ENCODE data around the gene LPCAT4. TPM values are rescaled to one million over a fixed set of nuclear protein-coding genes. Genes with fewer than 3 reads are reported as not detected.

Gene LPCAT4
- total and polyA plus RNA-seq, 2 of the 8 experiments (the other 6 are each of a cell fraction or from before 2014, with no cell fraction given): 69.3 to 109 TPM

GRCh38 chr15:34358367-34358766 lies 8.6 kb downstream of the LPCAT4 start:
- Histone ChIP-seq H3K4me1 (replicated peaks in 1 of 4; ENCODE audit: control insufficient read depth in 3 of 4, insufficient read depth in 4 of 4, low read length in 3 of 4) (peaks cover 2 to 8% (median 3%) of the 10 kb centered on the region in 4 experiments; a peak in 5 of 7 replicates), H2AFZ (ENCODE audit: low read length) (no peak overlapping the region), H2BK120ac (replicated peaks; ENCODE audit: low read depth, low read length) (no peak overlapping the region), H3K9me3 (ENCODE audit: insufficient read depth in 2 of 2, low read depth in 1 of 2, low read length in 1 of 2) (no peaks in the 10 kb centered on the region), H2BK20ac (ENCODE audit: low read length) (no peak overlapping the region), H3K4me3 (ENCODE audit: extremely low read depth in 1 of 4, insufficient read depth in 2 of 4, low read depth in 3 of 4, low read length in 4 of 4) (no peak overlapping the region), H4K8ac (ENCODE audit: extremely low read depth, insufficient read depth, low read length) (no peak overlapping the region), H3K27me3 (replicated peaks in 1 of 4; ENCODE audit: control insufficient read depth in 3 of 4, extremely low read depth in 1 of 4, insufficient read depth in 3 of 4, low read length in 3 of 4) (no peaks in the 10 kb centered on the region), H4K20me1 (replicated peaks in 1 of 2; ENCODE audit: control insufficient read depth in 1 of 2, insufficient read depth in 2 of 2, low read length in 2 of 2) (peaks cover 3 to 7% of the 10 kb centered on the region in 2 experiments), H4K91ac (replicated peaks; ENCODE audit: insufficient read length, low read length) (no peak overlapping the region), H2AK5ac (ENCODE audit: low read depth, low read length) (no peak overlapping the region), H2BK12ac (ENCODE audit: low read depth, low read length) (no peak overlapping the region), H2BK15ac (ENCODE audit: low read length) (no peak overlapping the region), H3K14ac (ENCODE audit: insufficient read length) (no peak overlapping the region), H2BK5ac (ENCODE audit: low read depth, low read length) (no peak overlapping the region), H3K4me2 (ENCODE audit: insufficient read depth in 1 of 2, low read depth in 2 of 2, low read length in 2 of 2) (no peak overlapping the region), H3K27ac (ENCODE audit: low read depth, low read length) (no peak overlapping the region), H3K79me1 (ENCODE audit: low read depth, low read length) (0 out of 2 replicates have a peak, but pooled peaks cover 2% of the 10 kb centered on the region), H3K79me2 (ENCODE audit: control insufficient read depth in 1 of 2, insufficient read depth in 2 of 2, low read length in 2 of 2) (no peaks in the 10 kb centered on the region; a peak in 1 of 4 replicates), H3K23me2 (ENCODE audit: low read depth, low read length) (no peaks in the 10 kb centered on the region), H3K18ac (ENCODE audit: extremely low read depth, low read length) (no peak overlapping the region), H3K56ac (replicated peaks; ENCODE audit: insufficient read length, low read depth, low read length) (no peak overlapping the region), H3K4ac (replicated peaks; ENCODE audit: insufficient read length, low read depth, low read length) (no peak overlapping the region), H3K9ac (replicated peaks in 1 of 4; ENCODE audit: extremely low read depth in 1 of 4, low read depth in 3 of 4, low read length in 3 of 4) (no peak overlapping the region), H3K36me3 (ENCODE audit: control insufficient read depth in 2 of 4, insufficient read depth in 4 of 4, low read length in 3 of 4) (peaks cover 7 to 44% (median 34%) of the 10 kb centered on the region in 4 experiments), H4K5ac (ENCODE audit: insufficient read length, low read depth, low read length) (no peak overlapping the region), H3K23ac (ENCODE audit: insufficient read length) (no peak overlapping the region)
- WGBS, 2 experiments (ENCODE audit: extremely low coverage in 1 of 2, insufficient coverage in 1 of 2, insufficient read length in 1 of 2, insufficient replicate concordance in 2 of 2, low coverage in 1 of 2, low lambda C conversion rate in 2 of 2, missing lambda C conversion rate in 1 of 2): 80% methylated on average over 3 of the region's 3 CpGs; no CpG with 5 or more reads in 1 of the 2 experiments
- no peak for DNase-seq (ENCODE audit: low read depth in 1 of 2, low spot score in 2 of 2)
- no peak for FAIRE-seq
- CTCF ChIA-PET (ENCODE audit: partially characterized antibody): interaction anchor here (0.5 to 2.4 kb wide), 14 partner anchors 9 to 945 kb away, joined by 3 to 29 read pairs (median 4); partner anchors contain the start of genes LPCAT4, NOP10 and NUTM1
- POLR2A ChIA-PET (ENCODE audit: partially characterized antibody): interaction anchor here (1.0 to 3.6 kb wide), 3 partner anchors 9 to 21 kb away, joined by 3 to 18 read pairs (median 4); partner anchors contain the start of genes LPCAT4, NOP10, NUTM1 and SLC12A6

Data from H1 (cell line).